Activated T-helper 9 cell treated with anti-CD3 and anti-CD28 coated beads, Interleukin-2, amount 50 U/mL, for 16 hours (primary cell): ENCODE data around the gene TRIM74.
"Not testable (repeated sequence)": the region's sequence is repeated elsewhere in the genome, so short reads cannot be mapped to it uniquely, and the experiment has no call there.

Experiments used
- DNase-seq: peaks from one replicate; pipeline ENCODE4 v3.0.0-alpha.2; 2020; ENCODE audit warnings: low read depth

TRIM74 gene

GRCh38 chr7:72968980-72969516, at the start of gene TRIM74:
TSS of gene TRIM74 (minus strand) at chr7:72969466. CDS start at chr7:72966157, 3,309 bp downstream.
- DNase-seq = not testable (repeated sequence)

- DNase-seq = not testable (repeated sequence)
Observed at GRCh38 chr7:73006491-73006890, 37.2 kb upstream of the TRIM74 start.

GRCh38 chr7:73005693-73006447, 36.6 kb upstream of the TRIM74 start:
- DNase-seq = peak; percentile 79

GRCh38 chr7:73005356-73005692, 36.1 kb upstream of the TRIM74 start:
- DNase-seq = peak; percentile 66

GRCh38 chr7:72997887-72998468, 28.7 kb upstream of the TRIM74 start:
- DNase-seq = not testable (repeated sequence)

GRCh38 chr7:72997447-72997846, 28.2 kb upstream of the TRIM74 start:
- DNase-seq = not testable (repeated sequence)

GRCh38 chr7:72995484-72995883, 26.2 kb upstream of the TRIM74 start:
- DNase-seq = not testable (repeated sequence)

- DNase-seq = not testable (repeated sequence)
Observed at GRCh38 chr7:72990146-72990913, 21.1 kb upstream of the TRIM74 start.

GRCh38 chr7:72982084-72982483, 12.8 kb upstream of the TRIM74 start:
- not testable (repeated sequence) for DNase-seq

GRCh38 chr7:72980382-72980781, 11.1 kb upstream of the TRIM74 start:
- not testable (repeated sequence) for DNase-seq

GRCh38 chr7:72976434-72976833, 7.2 kb upstream of the TRIM74 start:
- DNase-seq = not testable (repeated sequence)

- not testable (repeated sequence) for DNase-seq
Observed at GRCh38 chr7:72975656-72976286, 6.5 kb upstream of the TRIM74 start.

GRCh38 chr7:72974781-72975180, 5.5 kb upstream of the TRIM74 start:
- DNase-seq = not testable (repeated sequence)

GRCh38 chr7:72971505-72971904, 2.2 kb upstream of the TRIM74 start:
- DNase-seq = not testable (repeated sequence)

- not testable (repeated sequence) for DNase-seq
Observed at GRCh38 chr7:72969688-72970087, 422 bp upstream of the TRIM74 start.

GRCh38 chr7:72966892-72967291, 2.4 kb downstream of the TRIM74 start:
- DNase-seq = not testable (repeated sequence)

- not testable (repeated sequence) for DNase-seq
Observed at GRCh38 chr7:72965186-72965975, 3.9 kb downstream of the TRIM74 start.

- not testable (repeated sequence) for DNase-seq
Observed at GRCh38 chr7:72963056-72963455, 6.2 kb downstream of the TRIM74 start.

- not testable (repeated sequence) for DNase-seq
Observed at GRCh38 chr7:72961346-72961650, 8.0 kb downstream of the TRIM74 start.

- DNase-seq = not testable (repeated sequence)
Observed at GRCh38 chr7:72960626-72961345, 8.5 kb downstream of the TRIM74 start.

GRCh38 chr7:72960029-72960428, 9.2 kb downstream of the TRIM74 start:
- not testable (repeated sequence) for DNase-seq
